Stimulated activated CD4-positive, alpha-beta T cell treated with anti-CD3 and anti-CD28 coated beads, Interleukin-12 subunit alpha, Interleukin-12 subunit beta, amount 100 ng/mL, for 4 hours (primary cell): ENCODE measurements around the gene CNRIP1.
"Not testable (repeated sequence)": the region's sequence is repeated elsewhere in the genome, so short reads cannot be mapped to it uniquely, and the experiment has no call there.

Experiments used
- DNase-seq: peaks from one replicate; pipeline ENCODE4 v3.0.0-alpha.2; 2020

Gene CNRIP1

GRCh38 chr2:68319398-68320117, at the start of gene CNRIP1:
Gene CNRIP1, minus strand, starts transcription at chr2:68319949. Its CDS starts 549 bp downstream, at chr2:68319400.
- no peak for DNase-seq

GRCh38 chr2:68369337-68369734, 49.6 kb upstream of the CNRIP1 start:
- DNase-seq: no peak

- no peak for DNase-seq
Measured at GRCh38 chr2:68368654-68369336, 49.0 kb upstream of the CNRIP1 start.

- DNase-seq: no peak
Measured at GRCh38 chr2:68367953-68368653, 48.4 kb upstream of the CNRIP1 start.

- DNase-seq: no peak
Measured at GRCh38 chr2:68366083-68366560, 46.4 kb upstream of the CNRIP1 start.

GRCh38 chr2:68365087-68365486, 45.3 kb upstream of the CNRIP1 start, which contains the start of gene PLEK:
Gene PLEK, plus strand, starts transcription at chr2:68365282. Its CDS starts 70 bp downstream, at chr2:68365352.
- DNase-seq: no peak

GRCh38 chr2:68363721-68364120, 44.0 kb upstream of the CNRIP1 start:
- DNase-seq: no peak

- DNase-seq: no peak
Measured at GRCh38 chr2:68362749-68363148, 43.0 kb upstream of the CNRIP1 start.

GRCh38 chr2:68362069-68362468, 42.3 kb upstream of the CNRIP1 start:
- DNase-seq: peak; percentile 81

- DNase-seq: no peak
Measured at GRCh38 chr2:68359889-68360288, 40.1 kb upstream of the CNRIP1 start.

GRCh38 chr2:68357605-68358337, 38.0 kb upstream of the CNRIP1 start:
- no peak for DNase-seq

GRCh38 chr2:68356599-68357239, 37.0 kb upstream of the CNRIP1 start:
- no peak for DNase-seq

GRCh38 chr2:68352651-68353391, 33.1 kb upstream of the CNRIP1 start:
- DNase-seq: no peak

- DNase-seq: no peak
Measured at GRCh38 chr2:68351997-68352396, 32.2 kb upstream of the CNRIP1 start.

- not testable (repeated sequence) for DNase-seq
Measured at GRCh38 chr2:68349091-68349490, 29.3 kb upstream of the CNRIP1 start.

- DNase-seq: no peak
Measured at GRCh38 chr2:68345129-68345875, 25.6 kb upstream of the CNRIP1 start.

GRCh38 chr2:68344031-68344430, 24.3 kb upstream of the CNRIP1 start:
- DNase-seq: no peak

GRCh38 chr2:68342470-68342869, 22.7 kb upstream of the CNRIP1 start:
- no peak for DNase-seq

GRCh38 chr2:68341583-68341982, 21.8 kb upstream of the CNRIP1 start:
- no peak for DNase-seq

- no peak for DNase-seq
Measured at GRCh38 chr2:68341062-68341329, 21.2 kb upstream of the CNRIP1 start.
